Inflammatory macrophage treated with lipopolysaccharide for 4 hours (primary cell): ENCODE measurements around the gene TPPP2.

ENCODE experiments used
- DNase-seq: peaks from one replicate; pipeline ENCODE4 v3.0.0-alpha.2; 2020

The TPPP2 gene

DNA sequence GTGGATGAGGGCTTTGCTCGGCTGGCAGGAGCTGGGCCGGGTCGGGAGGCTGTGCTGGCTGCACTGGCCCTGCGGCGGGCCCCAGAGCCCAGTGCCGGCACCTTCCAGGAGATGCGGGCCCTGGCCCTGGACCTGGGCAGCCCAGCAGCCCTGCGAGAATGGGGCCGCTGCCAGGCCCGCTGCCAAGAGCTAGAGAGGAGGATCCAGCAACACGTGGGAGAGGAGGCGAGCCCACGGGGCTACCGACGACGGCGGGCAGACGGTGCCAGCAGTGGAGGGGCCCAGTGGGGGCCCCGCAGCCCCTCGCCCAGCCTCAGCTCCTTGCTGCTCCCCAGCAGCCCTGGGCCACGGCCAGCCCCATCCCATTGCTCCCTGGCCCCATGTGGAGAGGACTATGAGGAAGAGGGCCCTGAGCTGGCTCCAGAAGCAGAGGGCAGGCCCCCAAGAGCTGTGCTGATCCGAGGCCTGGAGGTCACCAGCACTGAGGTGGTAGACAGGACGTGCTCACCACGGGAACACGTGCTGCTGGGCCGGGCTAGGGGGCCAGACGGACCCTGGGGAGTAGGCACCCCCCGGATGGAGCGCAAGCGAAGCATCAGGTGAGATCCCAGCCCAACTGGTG is 51.6 kb downstream of the TPPP2 start:
- no peak for DNase-seq
